Suprapubic skin (tissue), 4 donors: ENCODE measurements around the gene IGSF22.

Experiments used
- CTCF ChIP-seq, 2 donors: fragments of 200-600 bp in 1 of 2; fragments of 450-650 bp in 1 of 2; sonication (generic) in 1 of 2; IDR thresholded peaks; one replicate each; pipeline ENCODE4 v1.5.1; 2016 to 2019; ENCODE audit warnings: antibody characterized with exemption in 2 of 2, mild to moderate bottlenecking in 1 of 2, moderate library complexity in 1 of 2
- EP300 ChIP-seq: sonication (generic); formaldehyde crosslinking; IDR thresholded peaks from one replicate; pipeline ENCODE4 v1.6.1; 2017; ENCODE audit warnings: antibody characterized with exemption
- POLR2A ChIP-seq, 2 donors: fragments of 450-650 bp; IDR thresholded peaks; one replicate each; pipeline ENCODE4 v1.6.1; 2017; ENCODE audit warnings: antibody characterized with exemption in 2 of 2, mild to moderate bottlenecking in 2 of 2, moderate library complexity in 2 of 2
- POLR2AphosphoS5 ChIP-seq, 3 donors: sonication (generic); formaldehyde crosslinking; IDR thresholded peaks; one replicate each; pipeline ENCODE4 v1.6.1; 2017; ENCODE audit warnings: antibody characterized with exemption in 3 of 3

DNA sequence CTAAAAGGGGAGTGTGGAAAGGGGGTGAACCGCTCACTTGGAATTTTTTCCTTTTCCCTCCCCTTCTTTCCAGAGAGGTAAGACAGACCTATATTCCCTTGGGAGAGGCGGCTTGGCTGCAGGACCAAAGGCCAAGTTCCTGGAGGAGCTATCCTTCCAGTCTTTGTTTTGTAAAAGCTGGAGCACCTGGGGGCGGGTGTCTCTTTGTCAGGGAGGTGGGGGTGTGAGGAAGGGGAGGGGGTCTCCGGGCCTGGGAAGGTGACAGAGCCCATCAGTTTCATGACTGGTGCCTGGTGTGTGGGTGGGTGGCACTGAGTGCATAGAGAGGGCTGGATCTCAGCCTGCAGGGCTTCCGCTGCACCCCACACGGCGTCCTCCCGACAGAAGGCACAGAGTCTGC is 47.1 kb upstream of the IGSF22 start:
- no peak for TF ChIP-seq CTCF (IDR thresholded peaks at IDR 0.05)
- no peak for TF ChIP-seq POLR2A (IDR thresholded peaks at IDR 0.05)
- TF ChIP-seq POLR2AphosphoS5 (IDR thresholded peaks at IDR 0.05): no peak
- no peak for TF ChIP-seq EP300
